Pancreas (tissue), 10 donors: ENCODE data around the gene LCA5L. TPM values are rescaled to one million over a fixed set of nuclear protein-coding genes. Genes with fewer than 3 reads are reported as not detected.
A peak's percentile ranks its signal among the peaks of the same experiment; 100 is the strongest.

Source experiments
- ATAC-seq, 4 donors: fragments of 200-7000 bp; cut with Tn5 transposase; one replicate each; pipeline versions ENCODE4 v1.8.0 to v1.9.1; 2020; ENCODE audit warnings: mild to moderate bottlenecking in 4 of 4, moderate library complexity in 4 of 4
- DNase-seq, 6 donors: peaks; one replicate each; pipeline ENCODE4 v3.0.0-alpha.2; 2020
- FAIRE-seq: peaks from 2 replicates; lab custom pipeline; 2012; peaks lifted over from hg19 to GRCh38; lab: Jason Lieb, UNC
- H3K27ac ChIP-seq, 4 donors: fragments of 200-600 bp; sonication (generic); 1 replicate in 3 of 4; 2 replicates in 1 of 4; pipeline versions ENCODE4 v1.5.0 to v1.8.0; 2020
- H3K27me3 ChIP-seq, 4 donors: fragments of 200-600 bp; one replicate each; pipeline ENCODE4 v1.8.0; 2021
- H3K36me3 ChIP-seq, 3 donors: fragments of 200-600 bp; sonication (generic) in 1 of 3; one replicate each; pipeline versions ENCODE4 v1.5.0 to v1.8.0; 2020 to 2021
- H3K4me1 ChIP-seq, 3 donors: fragments of 200-600 bp; one replicate each; pipeline ENCODE4 v1.8.0; 2021
- H3K4me3 ChIP-seq, 4 donors: fragments of 200-600 bp; sonication (generic) in 2 of 4; one replicate each; pipeline versions ENCODE4 v1.5.0 to v1.8.0; 2020 to 2021
- H3K9me3 ChIP-seq, 4 donors: fragments of 200-600 bp; one replicate each; pipeline ENCODE4 v1.8.0; 2021
- WGBS, 2 donors: extraction: QIAGEN DNeasy Blood & Tissue Kit; methylation state at CpG; one replicate each; pipeline ENCODE4 v1.1.7; 2013; 5-methylcytosine and 5-hydroxymethylcytosine counted together
- intact Hi-C, 3 donors: fragments of 100-400 bp; cut with DNase I; formaldehyde crosslinking; loops; one replicate each; pipeline versions ENCODE4 v1.11.1 to v1.14.2; 2022
- polyA plus RNA-seq, 2 donors: library from polyadenylated mRNA; stranded (reverse); fragments of 200-250 nt; gene quantifications; one replicate each; pipeline ENCODE4 v1.2.3, GENCODE V29; 2013
- total RNA-seq, 6 donors: library from RNA; stranded (reverse); fragmentation: NEBNext Ultra II Directional in 4 of 6; extraction: Animal tissue kit (Norgen Biotek cat#: 25700) in 4 of 6; gene quantifications; one replicate each; pipeline versions ENCODE4 v1.2.1 to v1.2.4, GENCODE V29; 2021 to 2023
- TF ChIP-seq, protein P1 (sequence below), 4 donors: fragments of 200-600 bp; sonication (generic) in 3 of 4; IDR thresholded peaks; one replicate each; pipeline versions ENCODE4 v1.5.0 to v1.8.0; 2021; ENCODE audit warnings: antibody characterized with exemption in 4 of 4
- donor health status: healthy with polysubstance abuse.
- donor health status: DM: no; HTN: no; CAD: no; lungs with moderate emphysema.
- donor health status: DM: no; HTN: no; CAD: no.
- donor health status: control.
- donor health status: control.
- donor health status: Bipolar disorder and iron deficiency.
- donor health status: DM: yes; HTN: yes; CAD: no.
- donor health status: DM: no; HTN: no; CAD: no.
- donor health status: DM: no; HTN: no; CAD: no.
- donor health status: DM: yes; HTN: yes; CAD: no.

Gene LCA5L
- total and polyA plus RNA-seq, 8 donors, result 0.72 to 1.8 (median 1.3) TPM

- Histone ChIP-seq H3K27me3 (no peaks in the 10 kb centered on the region), H3K4me3 (no peak overlapping the region), H3K4me1 (no peaks in the 10 kb centered on the region), H3K27ac (no peak overlapping the region), H3K9me3 (no peaks in the 10 kb centered on the region), H3K36me3 (no peaks in the 10 kb centered on the region)
- intact Hi-C loops, result no loop called here
- TF ChIP-seq, protein P1, sequence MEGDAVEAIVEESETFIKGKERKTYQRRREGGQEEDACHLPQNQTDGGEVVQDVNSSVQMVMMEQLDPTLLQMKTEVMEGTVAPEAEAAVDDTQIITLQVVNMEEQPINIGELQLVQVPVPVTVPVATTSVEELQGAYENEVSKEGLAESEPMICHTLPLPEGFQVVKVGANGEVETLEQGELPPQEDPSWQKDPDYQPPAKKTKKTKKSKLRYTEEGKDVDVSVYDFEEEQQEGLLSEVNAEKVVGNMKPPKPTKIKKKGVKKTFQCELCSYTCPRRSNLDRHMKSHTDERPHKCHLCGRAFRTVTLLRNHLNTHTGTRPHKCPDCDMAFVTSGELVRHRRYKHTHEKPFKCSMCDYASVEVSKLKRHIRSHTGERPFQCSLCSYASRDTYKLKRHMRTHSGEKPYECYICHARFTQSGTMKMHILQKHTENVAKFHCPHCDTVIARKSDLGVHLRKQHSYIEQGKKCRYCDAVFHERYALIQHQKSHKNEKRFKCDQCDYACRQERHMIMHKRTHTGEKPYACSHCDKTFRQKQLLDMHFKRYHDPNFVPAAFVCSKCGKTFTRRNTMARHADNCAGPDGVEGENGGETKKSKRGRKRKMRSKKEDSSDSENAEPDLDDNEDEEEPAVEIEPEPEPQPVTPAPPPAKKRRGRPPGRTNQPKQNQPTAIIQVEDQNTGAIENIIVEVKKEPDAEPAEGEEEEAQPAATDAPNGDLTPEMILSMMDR (IDR thresholded peaks at IDR 0.05), result no peak
- WGBS, 2 donors, result 85 to 89% methylated on average over 4 of the region's 4 CpGs
- no peak for FAIRE-seq
- no peak for ATAC-seq
- no peak for DNase-seq
Observed at GRCh38 chr21:39472786-39473185, 27.2 kb upstream of the LCA5L start.

GRCh38 chr21:39471598-39471997 is 26.0 kb upstream of the LCA5L start:
- Histone ChIP-seq H3K27ac (no peak overlapping the region), H3K27me3 (no peaks in the 10 kb centered on the region), H3K4me1 (no peaks in the 10 kb centered on the region), H3K9me3 (no peaks in the 10 kb centered on the region), H3K36me3 (no peaks in the 10 kb centered on the region), H3K4me3 (no peak overlapping the region)
- FAIRE-seq (peak; percentile 9), ATAC-seq (no peak), DNase-seq (no peak)
- intact Hi-C loops, result no loop called here
- TF ChIP-seq, protein P1 (IDR thresholded peaks at IDR 0.05), result no peak
- WGBS, 2 donors, result 92 to 96% methylated on average over 3 of the region's 3 CpGs

DNA sequence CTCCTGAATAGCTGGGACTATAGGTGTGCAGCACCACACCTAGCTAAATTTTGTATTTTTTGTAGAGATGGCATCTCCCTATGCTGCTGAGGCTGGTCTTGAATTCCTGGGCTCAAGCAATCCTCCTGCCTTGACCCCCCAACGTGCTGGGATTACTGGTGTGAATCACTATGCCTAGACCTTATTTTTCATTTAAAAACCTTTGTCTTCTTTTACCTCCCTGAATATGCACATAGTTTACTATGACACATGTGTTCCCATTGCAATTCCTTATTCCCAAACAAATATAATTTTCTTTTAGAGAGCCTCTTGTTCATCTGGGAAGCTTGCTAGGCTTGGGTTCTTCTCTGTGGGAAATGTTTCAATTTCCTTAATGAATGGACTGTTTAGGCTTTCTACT is 23.0 kb upstream of the LCA5L start:
- FAIRE-seq (no peak), DNase-seq (no peak), ATAC-seq (no peak)
- no peaks in the 10 kb centered on the region for H3K4me1 ChIP-seq
- H3K27ac ChIP-seq, result no peak overlapping the region
- no peaks in the 10 kb centered on the region for H3K27me3 ChIP-seq
- H3K9me3 ChIP-seq, result no peaks in the 10 kb centered on the region
- no peaks in the 10 kb centered on the region for H3K36me3 ChIP-seq
- WGBS, 2 donors, result 92 to 100% methylated on average over 1 of the region's 1 CpG
- intact Hi-C loops, result no loop called here
- TF ChIP-seq, protein P1 (IDR thresholded peaks at IDR 0.05), result no peak
- no peak overlapping the region for H3K4me3 ChIP-seq

- FAIRE-seq (no peak), DNase-seq (no peak), ATAC-seq (no peak)
- no peaks in the 10 kb centered on the region for H3K9me3 ChIP-seq
- no peaks in the 10 kb centered on the region for H3K27me3 ChIP-seq
- TF ChIP-seq, protein P1 (IDR thresholded peaks at IDR 0.05), result no peak
- intact Hi-C loops, result no loop called here
- no peaks in the 10 kb centered on the region for H3K36me3 ChIP-seq
- H3K4me3 ChIP-seq, result no peak overlapping the region
- no peak overlapping the region for H3K27ac ChIP-seq
- 87 to 94% methylated on average over 3 of the region's 3 CpGs for WGBS, 2 donors
- H3K4me1 ChIP-seq, result no peaks in the 10 kb centered on the region
Observed at GRCh38 chr21:39467746-39468145, 22.2 kb upstream of the LCA5L start.

DNA sequence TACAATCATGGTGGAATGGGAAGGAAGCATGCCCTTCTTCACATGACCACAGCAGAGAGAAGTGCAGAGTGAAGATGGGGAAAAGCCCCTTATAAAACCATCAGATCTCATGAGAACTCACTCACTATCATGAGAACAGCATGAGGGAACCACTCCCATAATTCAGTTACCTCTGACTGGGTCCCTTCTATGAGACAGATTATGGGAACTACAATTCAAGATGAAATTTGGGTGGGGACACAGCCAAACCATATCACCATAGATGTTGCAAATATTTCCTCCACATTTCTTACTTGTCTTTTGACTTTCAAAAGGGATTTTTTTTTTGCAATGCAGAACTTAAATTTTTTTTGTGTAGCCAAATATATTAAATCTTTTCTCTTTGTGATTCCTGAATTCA is 21.0 kb upstream of the LCA5L start:
- Histone ChIP-seq H3K36me3 (no peaks in the 10 kb centered on the region), H3K4me1 (no peaks in the 10 kb centered on the region), H3K27me3 (no peaks in the 10 kb centered on the region), H3K27ac (no peak overlapping the region), H3K9me3 (no peaks in the 10 kb centered on the region), H3K4me3 (no peak overlapping the region)
- DNase-seq, result no peak
- TF ChIP-seq, protein P1 (IDR thresholded peaks at IDR 0.05), result no peak
- no peak for ATAC-seq
- intact Hi-C loops, result no loop called here
- no peak for FAIRE-seq
